Body of pancreas (tissue), 4 donors: ENCODE results near the gene UQCRFS1.

Experiments
- CTCF ChIP-seq, 7 experiments: fragments of 450-650 bp in 4 of 7; fragments of 200-600 bp in 3 of 7; sonication (generic) in 3 of 7; IDR thresholded peaks; one replicate each; pipeline ENCODE4 v1.5.1; 2016 to 2019; ENCODE audit warnings: antibody characterized with exemption in 7 of 7
- POLR2A ChIP-seq, 3 donors: fragments of 450-650 bp; IDR thresholded peaks; one replicate each; pipeline ENCODE4 v1.6.1; 2016; ENCODE audit warnings: antibody characterized with exemption in 3 of 3, mild to moderate bottlenecking in 2 of 3

- TF ChIP-seq CTCF (IDR thresholded peaks at IDR 0.05): no peak
- no peak for TF ChIP-seq POLR2A (IDR thresholded peaks at IDR 0.05)
Measured at GRCh38 chr19:29255006-29255405, 42.1 kb upstream of the UQCRFS1 start.
